CD14-positive monocyte (primary cell): ENCODE measurements around the gene IL13RA2. TPM values are rescaled to one million over a fixed set of nuclear protein-coding genes. Genes with fewer than 3 reads are reported as not detected.

Experiments
- DNase-seq, 3 donors: peaks; one replicate each; pipeline ENCODE4 v3.0.0-alpha.2; 2011 to 2022
- H2AFZ ChIP-seq: 2 replicates; pipeline ENCODE4 v1.6.0; 2012; ENCODE audit warnings: mild to moderate bottlenecking, low read depth, low read length, inconsistent platforms; ENCODE audit not compliant: insufficient read depth, poor library complexity, severe bottlenecking
- H3K27ac ChIP-seq, 2 donors: 1 replicate in 1 of 2; 2 replicates in 1 of 2; pipeline ENCODE4 v1.5.1; 2012 to 2013; ENCODE audit warnings: low read length in 2 of 2, control low read depth in 1 of 2, inconsistent platforms in 1 of 2, low read depth in 1 of 2, mild to moderate bottlenecking in 1 of 2
- H3K27me3 ChIP-seq, 2 donors: one replicate each; pipeline versions ENCODE4 v1.6.0 to v1.6.1; 2011 to 2013; ENCODE audit warnings: low read length in 2 of 2; ENCODE audit not compliant: control insufficient read depth in 2 of 2, insufficient read depth in 2 of 2
- H3K36me3 ChIP-seq, 2 donors: replicated peaks in 1 of 2; 1 replicate in 1 of 2; 2 replicates in 1 of 2; pipeline versions ENCODE4 v1.5.1 to v1.6.1; 2012 to 2013; ENCODE audit warnings: low read length in 2 of 2, control low read depth in 1 of 2, inconsistent platforms in 1 of 2, mild to moderate bottlenecking in 1 of 2; ENCODE audit not compliant: insufficient read depth in 2 of 2, control insufficient read depth in 1 of 2
- H3K4me1 ChIP-seq, 2 donors: 1 replicate in 1 of 2; 2 replicates in 1 of 2; pipeline versions ENCODE4 v1.5.1 to v1.6.1; 2012 to 2013; ENCODE audit warnings: low read length in 2 of 2, control low read depth in 1 of 2, inconsistent platforms in 1 of 2, mild to moderate bottlenecking in 1 of 2, moderate library complexity in 1 of 2; ENCODE audit not compliant: insufficient read depth in 2 of 2, control insufficient read depth in 1 of 2
- H3K4me2 ChIP-seq: replicated peaks from 2 replicates; pipeline ENCODE3; 2012; ENCODE audit warnings: low read length, moderate library complexity, mild to moderate bottlenecking; ENCODE audit not compliant: poor library complexity, severe bottlenecking; ENCODE audit errors: extremely low read depth
- H3K4me3 ChIP-seq, 3 experiments: fragments of 200-600 bp in 1 of 3; sonication (generic) in 1 of 3; replicated peaks in 1 of 3; 1 replicate in 2 of 3; 2 replicates in 1 of 3; pipeline ENCODE4 v1.5.1; 2011 to 2013; ENCODE audit warnings: low read length in 3 of 3, mild to moderate bottlenecking in 3 of 3, control low read depth in 2 of 3, low read depth in 2 of 3, inconsistent platforms in 1 of 3, moderate library complexity in 1 of 3
- H3K79me2 ChIP-seq: 2 replicates; pipeline ENCODE4 v1.6.0; 2012; ENCODE audit warnings: mild to moderate bottlenecking, control low read depth, inconsistent platforms, low read length, moderate library complexity; ENCODE audit not compliant: insufficient read depth
- H3K9ac ChIP-seq: 2 replicates; pipeline ENCODE4 v1.6.0; 2017; ENCODE audit warnings: low read length, mild to moderate bottlenecking; ENCODE audit not compliant: insufficient read depth, poor library complexity, severe bottlenecking
- H3K9me3 ChIP-seq, 2 donors: replicated peaks in 1 of 2; 1 replicate in 1 of 2; 2 replicates in 1 of 2; pipeline versions ENCODE4 v1.5.1 to v1.6.1; 2012 to 2013; ENCODE audit warnings: low read length in 2 of 2, control low read depth in 1 of 2; ENCODE audit not compliant: control insufficient read depth in 1 of 2, insufficient read depth in 1 of 2
- H4K20me1 ChIP-seq: 2 replicates; pipeline ENCODE4 v1.6.0; 2012; ENCODE audit warnings: mild to moderate bottlenecking, low read length, control low read depth, moderate library complexity; ENCODE audit not compliant: insufficient read depth
- H3K27ac Mint-ChIP-seq, 7 donors: one replicate each; pipeline ENCODE4 v1.8.0; 2020; ENCODE audit warnings: mild to moderate bottlenecking in 7 of 7, mixed read lengths in 7 of 7, moderate library complexity in 6 of 7, inconsistent platforms in 2 of 7
- H3K27me3 Mint-ChIP-seq, 3 donors: one replicate each; pipeline ENCODE4 v1.8.0; 2021 to 2022; ENCODE audit warnings: low read depth in 3 of 3, mild to moderate bottlenecking in 3 of 3, mixed read lengths in 3 of 3, moderate library complexity in 3 of 3, inconsistent platforms in 1 of 3
- H3K36me3 Mint-ChIP-seq, 2 donors: one replicate each; pipeline ENCODE4 v1.8.0; 2020; ENCODE audit warnings: mixed read lengths in 2 of 2, inconsistent platforms in 1 of 2, mild to moderate bottlenecking in 1 of 2
- H3K4me1 Mint-ChIP-seq: one replicate; pipeline ENCODE4 v1.8.0; 2020; ENCODE audit warnings: mild to moderate bottlenecking, mixed read lengths
- H3K4me3 Mint-ChIP-seq, 2 donors: one replicate each; pipeline ENCODE4 v1.8.0; 2020; ENCODE audit warnings: mild to moderate bottlenecking in 2 of 2, mixed read lengths in 2 of 2, moderate library complexity in 1 of 2
- H3K9me3 Mint-ChIP-seq, 7 donors: one replicate each; pipeline ENCODE4 v1.8.0; 2020 to 2022; ENCODE audit warnings: mixed read lengths in 7 of 7, mild to moderate bottlenecking in 6 of 7, moderate library complexity in 6 of 7, inconsistent platforms in 2 of 7
- intact Hi-C, 2 donors: fragments of 100-400 bp; cut with micrococcal nuclease; formaldehyde crosslinking; loops; one replicate each; pipeline versions ENCODE4 v1.15.0 to v1.15.1; 2023
- polyA plus RNA-seq, 3 donors: library from polyadenylated mRNA; depleted of rRNA in 1 of 3; unstranded in 2 of 3; stranded (reverse) in 1 of 3; fragments of 300-500 nt in 2 of 3; fragments of >200 nt in 1 of 3; fragmentation: Illumina TruSeq in 2 of 3; gene quantifications; 1 replicate in 2 of 3; 2 replicates in 1 of 3; pipeline ENCODE4 v1.2.3, GENCODE V29; 2012 to 2021
- small RNA-seq: library from RNA; depleted of rRNA; stranded (forward); fragments of <200 nt; gene quantifications from one replicate; pipeline ENCODE3, GENCODE V24; 2012; ENCODE audit warnings: low read depth; ENCODE audit not compliant: insufficient read length
- TF ChIP-seq, protein P1 (sequence below): fragments of 200-600 bp; IDR thresholded peaks from one replicate; pipeline ENCODE4 v1.8.0; 2022; ENCODE audit warnings: antibody characterized with exemption, mild to moderate bottlenecking

The IL13RA2 gene
- polyA plus RNA-seq, 3 donors = not detected

DNA sequence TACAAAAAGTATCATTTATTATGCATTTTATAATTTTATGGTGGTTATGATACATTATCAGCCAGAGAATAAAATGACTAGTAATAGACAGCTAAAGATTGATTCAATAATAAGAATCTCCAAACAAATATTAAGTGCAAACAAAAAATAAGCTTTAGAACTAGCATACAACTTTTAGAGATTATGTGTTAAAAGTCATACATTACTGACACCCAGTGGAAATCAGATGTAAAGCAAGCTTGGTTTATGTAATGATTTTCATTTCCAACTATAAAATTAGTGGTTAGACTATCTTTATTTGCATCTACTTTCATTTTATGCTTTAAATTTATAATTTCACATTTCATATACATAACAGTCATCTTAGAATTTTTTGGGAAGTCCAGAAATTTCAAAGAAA, 57.7 kb downstream of the IL13RA2 start:
- no peaks in the 10 kb centered on the region for H4K20me1 ChIP-seq
- TF ChIP-seq, protein P1, sequence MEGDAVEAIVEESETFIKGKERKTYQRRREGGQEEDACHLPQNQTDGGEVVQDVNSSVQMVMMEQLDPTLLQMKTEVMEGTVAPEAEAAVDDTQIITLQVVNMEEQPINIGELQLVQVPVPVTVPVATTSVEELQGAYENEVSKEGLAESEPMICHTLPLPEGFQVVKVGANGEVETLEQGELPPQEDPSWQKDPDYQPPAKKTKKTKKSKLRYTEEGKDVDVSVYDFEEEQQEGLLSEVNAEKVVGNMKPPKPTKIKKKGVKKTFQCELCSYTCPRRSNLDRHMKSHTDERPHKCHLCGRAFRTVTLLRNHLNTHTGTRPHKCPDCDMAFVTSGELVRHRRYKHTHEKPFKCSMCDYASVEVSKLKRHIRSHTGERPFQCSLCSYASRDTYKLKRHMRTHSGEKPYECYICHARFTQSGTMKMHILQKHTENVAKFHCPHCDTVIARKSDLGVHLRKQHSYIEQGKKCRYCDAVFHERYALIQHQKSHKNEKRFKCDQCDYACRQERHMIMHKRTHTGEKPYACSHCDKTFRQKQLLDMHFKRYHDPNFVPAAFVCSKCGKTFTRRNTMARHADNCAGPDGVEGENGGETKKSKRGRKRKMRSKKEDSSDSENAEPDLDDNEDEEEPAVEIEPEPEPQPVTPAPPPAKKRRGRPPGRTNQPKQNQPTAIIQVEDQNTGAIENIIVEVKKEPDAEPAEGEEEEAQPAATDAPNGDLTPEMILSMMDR = no peak
- H3K4me3 ChIP-seq = no peak overlapping the region
- no peaks in the 10 kb centered on the region for H3K36me3 Mint-ChIP-seq
- H3K4me1 ChIP-seq = no peaks in the 10 kb centered on the region
- H3K9ac ChIP-seq = no peak overlapping the region
- no peak overlapping the region for H3K27ac ChIP-seq
- H3K27me3 ChIP-seq = peaks cover 0 to 3% of the 10 kb centered on the region in 2 donors
- H3K79me2 ChIP-seq = no peaks in the 10 kb centered on the region
- H2AFZ ChIP-seq = no peak overlapping the region
- H3K9me3 Mint-ChIP-seq = no peaks in the 10 kb centered on the region
- no peak overlapping the region for H3K4me2 ChIP-seq
- H3K27me3 Mint-ChIP-seq = peaks cover 0 to 4% (median 0%) of the 10 kb centered on the region in 3 donors
- no peak overlapping the region for H3K4me3 Mint-ChIP-seq
- H3K4me1 Mint-ChIP-seq = no peaks in the 10 kb centered on the region
- no peak overlapping the region for H3K27ac Mint-ChIP-seq
- no peaks in the 10 kb centered on the region for H3K36me3 ChIP-seq
- DNase-seq = no peak
- H3K9me3 ChIP-seq = no peaks in the 10 kb centered on the region
- intact Hi-C loops = no loop called here

Small RNAs within 50 kb of the gene (small RNA-seq; reads per million reads assigned to genes)
- not detected for gene RNU6-648P

Other genes with a start within 250 kb of the IL13RA2 start
- gene RBMXL3, start 171.8 kb upstream of the IL13RA2 start, polyA plus RNA-seq = not detected
- gene LRCH2, start 216.5 kb upstream of the IL13RA2 start, polyA plus RNA-seq = not detected